ENCODE data around the gene LRRC19.

GRCh38 chr9:27042476-27042875, 37.0 kb upstream of the LRRC19 start:
- no peak for TF ChIP-seq CTCF (IDR thresholded peaks at IDR 0.05; ENCODE audit: borderline replicate concordance, extremely low read depth, low read length, poor library complexity, severe bottlenecking)
- no peak for TF ChIP-seq EZH2 (IDR thresholded peaks at IDR 0.05; ENCODE audit: borderline replicate concordance, low read depth, low read length, severe bottlenecking)

Data from DND-41 (cell line).